A172 (cell line): ENCODE data around the gene CBX6. TPM values are rescaled to one million over a fixed set of nuclear protein-coding genes. Genes with fewer than 3 reads are reported as not detected.

Source experiments
- DNase-seq: peaks from one replicate; pipeline ENCODE4 v3.0.0-alpha.2; 2015; ENCODE audit warnings: low spot score
- total RNA-seq: library from RNA; depleted of rRNA; stranded (reverse); fragments of >200 nt; shearing (Covaris generic); gene quantifications from 2 replicates; pipeline ENCODE4 v1.2.3, GENCODE V29; 2014

The CBX6 gene
- total RNA-seq, 1 experiment from 2014 or later, result 20.9 TPM

DNA sequence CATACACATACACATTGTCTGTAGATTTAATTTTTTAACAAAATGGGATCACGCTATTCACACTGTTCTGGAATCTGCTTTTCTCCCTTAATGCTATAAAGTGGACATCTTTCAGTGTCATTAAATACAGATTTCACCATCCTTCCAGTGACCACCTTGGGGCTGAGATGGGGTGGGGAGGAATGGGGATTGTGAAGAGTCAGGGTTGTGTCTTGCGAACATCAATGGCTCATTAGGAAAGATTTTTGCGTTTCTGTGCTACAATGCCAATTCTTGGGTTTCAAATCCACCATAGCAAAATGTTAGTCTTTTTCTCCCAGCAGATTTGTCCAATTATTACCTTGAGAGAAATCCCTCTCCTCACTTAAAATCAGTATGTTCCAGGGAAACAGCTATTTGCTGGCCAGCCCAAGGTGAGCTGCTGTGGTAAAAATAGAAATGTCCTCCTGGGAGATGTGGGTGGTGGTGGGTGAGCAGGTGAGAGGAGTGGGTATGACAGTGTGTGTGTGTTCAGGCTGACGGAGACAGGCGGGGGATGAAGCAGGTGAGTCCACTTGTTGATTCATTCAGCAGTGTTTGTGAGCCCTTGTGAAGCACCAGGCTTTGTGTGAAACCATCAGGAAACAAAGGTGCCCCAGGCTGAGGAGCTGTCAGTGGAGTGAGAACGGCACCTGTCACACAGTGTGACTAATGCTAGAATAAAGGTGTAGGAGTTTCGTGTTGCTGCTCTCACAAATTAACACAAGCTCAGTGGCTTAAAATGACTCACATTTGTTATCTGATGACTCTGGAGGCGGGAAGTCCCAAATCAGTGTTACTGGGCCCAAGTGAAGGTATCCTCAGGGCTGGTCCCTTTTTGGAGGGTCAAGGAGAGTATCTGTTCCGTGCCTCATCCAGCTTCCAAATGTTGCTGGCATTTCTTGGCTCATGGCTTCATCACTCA, 1.7 kb upstream of the CBX6 start:
- DNase-seq, result no peak

DNA sequence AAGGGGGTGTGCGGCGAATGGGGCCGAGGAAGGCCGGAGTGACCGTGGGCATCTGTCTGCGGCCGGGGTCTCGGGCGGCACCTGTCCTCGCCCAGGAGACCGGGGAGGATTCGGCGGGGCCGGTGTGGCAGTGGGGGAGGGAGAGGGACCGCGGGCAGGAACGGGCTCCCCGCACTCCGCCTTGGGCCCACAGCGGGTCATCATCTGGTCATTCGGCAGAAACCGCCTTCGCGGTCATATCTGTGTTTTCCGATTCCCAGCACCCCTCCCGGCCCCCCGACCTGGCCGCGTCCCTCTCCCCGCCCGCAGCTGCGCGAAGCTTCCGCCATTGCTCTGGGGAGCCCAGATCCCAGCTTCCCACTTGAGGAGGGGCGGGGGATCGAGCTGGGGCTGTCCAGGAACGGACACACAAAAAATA, 824 bp upstream of the CBX6 start:
- no peak for DNase-seq

DNA sequence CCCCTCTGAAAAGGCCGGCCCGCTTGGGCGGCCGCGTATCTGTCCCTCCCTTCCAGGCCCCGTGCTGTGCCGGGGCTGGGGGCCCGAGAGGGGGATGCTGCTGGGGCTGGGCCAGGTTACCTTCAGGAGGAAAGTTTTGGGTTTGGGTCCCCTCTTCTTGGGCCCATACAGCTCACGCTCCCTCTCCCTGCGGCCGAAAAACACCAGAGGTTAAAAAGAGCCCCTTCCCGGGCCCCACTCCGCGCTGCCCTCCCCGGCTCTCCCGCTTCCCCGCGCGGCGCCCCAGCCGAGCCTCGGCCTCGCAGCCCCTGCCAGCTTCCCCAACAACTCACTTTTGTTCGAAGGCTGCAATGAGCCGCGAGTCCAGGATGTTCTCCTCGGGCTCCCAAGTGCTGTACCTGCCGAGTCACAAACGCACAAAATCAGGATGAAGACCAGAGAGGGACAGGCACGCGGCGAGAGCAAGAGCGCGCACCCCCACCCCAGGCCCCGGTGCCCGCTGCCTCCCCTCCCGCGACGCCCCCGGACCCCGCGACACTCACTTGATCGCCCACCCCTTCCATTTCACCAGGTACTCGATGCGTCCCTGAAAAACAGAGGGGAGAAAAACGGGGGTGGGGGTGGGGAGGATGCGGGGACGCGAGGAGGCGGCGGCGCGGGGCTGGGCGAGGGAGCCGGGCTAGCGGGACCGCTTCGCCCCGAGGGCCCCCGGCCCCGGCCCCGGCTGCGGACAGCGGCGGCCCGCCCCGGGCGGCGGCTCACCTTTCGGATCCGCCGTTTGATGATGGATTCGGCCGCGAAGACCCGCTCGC, 450 bp downstream of the CBX6 start:
- no peak for DNase-seq

DNA sequence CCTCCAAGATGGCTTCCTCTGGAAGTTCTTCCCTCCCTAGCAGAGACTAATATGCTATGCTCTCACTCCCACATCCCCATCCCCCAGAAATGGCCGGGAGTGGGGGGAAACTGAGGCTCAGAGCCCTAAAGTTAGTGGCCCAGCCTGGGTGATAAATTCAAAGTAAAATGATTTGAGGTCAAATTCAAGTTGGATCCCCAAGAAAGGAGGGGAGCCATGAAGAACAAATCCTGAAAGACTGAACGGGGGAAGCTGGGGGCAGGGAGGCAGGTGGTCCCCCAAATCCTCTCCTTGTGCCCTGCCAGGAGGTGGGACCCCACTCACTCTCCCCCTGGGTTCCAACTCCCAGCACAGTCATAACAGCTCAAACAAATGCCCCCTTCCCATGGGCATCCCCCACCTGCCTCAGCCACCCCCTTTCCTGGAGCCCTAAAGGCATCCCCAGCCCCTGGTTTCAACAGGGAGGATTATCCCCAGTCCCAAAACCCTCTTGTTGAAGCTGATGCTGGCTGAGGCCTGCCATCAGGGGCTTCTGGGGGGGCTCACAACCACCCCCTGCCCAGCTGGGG, 1.1 kb downstream of the CBX6 start:
- DNase-seq, result no peak

DNA sequence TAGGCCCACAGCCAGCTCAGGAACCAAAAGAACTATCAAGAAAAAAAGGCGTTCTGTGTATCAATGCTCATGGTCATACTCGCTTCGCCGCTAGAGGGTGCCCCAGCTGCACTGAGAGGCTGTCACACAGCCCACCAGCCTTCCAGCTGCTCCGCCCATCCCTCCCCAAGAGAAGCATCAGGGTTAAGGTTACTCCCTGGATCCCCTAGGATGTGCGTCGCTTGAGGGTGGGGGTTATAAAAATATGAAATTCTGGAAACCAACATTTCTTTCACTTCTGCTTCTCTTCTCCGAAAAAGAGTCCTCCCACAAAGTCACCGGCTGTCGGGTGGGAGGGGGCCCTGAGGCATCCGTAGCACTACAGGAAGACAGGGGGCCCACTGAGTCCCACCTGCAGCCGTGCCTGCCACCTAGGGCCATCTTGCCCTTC, 1.7 kb downstream of the CBX6 start:
- DNase-seq, result peak; percentile 70

DNA sequence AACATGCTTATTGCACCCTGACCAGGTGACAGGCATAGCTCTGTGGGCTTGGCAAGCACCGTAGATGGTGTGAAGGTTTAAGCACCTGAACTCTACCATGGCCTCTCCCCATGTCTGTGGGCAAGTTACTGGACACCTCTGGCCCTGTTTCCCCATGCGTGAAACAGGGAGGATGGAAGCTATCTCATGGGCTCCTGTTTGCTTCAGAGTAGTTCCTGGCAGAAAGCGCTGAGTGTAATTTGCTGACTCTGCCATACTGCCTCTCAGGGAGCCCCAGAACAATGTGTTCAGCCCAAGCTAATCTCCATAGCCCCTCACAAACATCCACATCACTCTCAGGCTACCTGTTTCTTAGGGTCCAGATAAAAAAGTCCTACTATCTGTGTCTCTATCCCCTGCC, 2.4 kb downstream of the CBX6 start:
- no peak for DNase-seq

DNA sequence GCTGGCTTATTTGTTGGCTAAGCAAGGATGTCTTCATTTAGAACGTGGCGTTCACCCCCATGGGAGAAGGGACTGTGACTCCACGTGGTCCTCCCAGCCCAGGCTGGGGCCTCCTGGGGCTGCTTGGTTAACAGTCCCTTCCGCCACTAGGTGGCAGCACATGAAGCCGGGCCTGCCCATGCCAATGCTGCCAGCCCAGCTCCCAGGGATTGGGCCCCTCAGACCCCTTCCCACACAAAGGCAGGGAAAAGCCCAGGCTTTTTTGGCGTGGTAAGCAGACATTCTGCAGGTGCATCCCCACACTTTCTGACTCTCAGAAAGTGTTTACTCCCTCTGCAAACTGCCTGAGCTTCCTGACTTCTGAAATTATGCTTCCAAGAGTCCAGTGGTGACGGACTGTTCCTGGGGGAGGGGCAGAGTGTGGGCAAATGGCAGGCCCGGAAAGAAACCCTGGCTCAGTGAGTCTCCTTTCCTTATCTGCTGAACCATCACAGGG, 3.1 kb downstream of the CBX6 start:
- DNase-seq, result no peak

DNA sequence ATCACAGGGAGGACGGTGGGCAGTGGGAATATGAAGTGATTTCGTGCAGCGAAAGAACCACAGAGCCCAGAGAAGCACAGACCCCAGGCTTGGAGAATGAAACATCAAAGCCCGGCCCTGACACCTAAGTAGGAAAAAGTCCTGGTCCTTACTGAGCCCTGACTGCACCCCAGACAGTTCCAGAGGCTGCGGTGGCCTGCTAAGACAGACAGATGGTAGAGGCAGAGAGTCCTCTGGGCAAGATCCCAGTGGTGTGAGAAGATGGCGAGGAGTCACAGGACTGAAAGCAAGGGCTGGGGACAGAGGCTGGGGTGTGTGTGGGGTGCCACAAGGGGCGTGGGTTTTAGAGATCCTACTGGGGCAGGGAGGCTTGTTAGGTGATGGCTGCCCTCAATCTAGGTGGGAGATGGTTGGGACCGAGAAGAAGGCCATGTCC, 3.7 kb downstream of the CBX6 start:
- no peak for DNase-seq

DNA sequence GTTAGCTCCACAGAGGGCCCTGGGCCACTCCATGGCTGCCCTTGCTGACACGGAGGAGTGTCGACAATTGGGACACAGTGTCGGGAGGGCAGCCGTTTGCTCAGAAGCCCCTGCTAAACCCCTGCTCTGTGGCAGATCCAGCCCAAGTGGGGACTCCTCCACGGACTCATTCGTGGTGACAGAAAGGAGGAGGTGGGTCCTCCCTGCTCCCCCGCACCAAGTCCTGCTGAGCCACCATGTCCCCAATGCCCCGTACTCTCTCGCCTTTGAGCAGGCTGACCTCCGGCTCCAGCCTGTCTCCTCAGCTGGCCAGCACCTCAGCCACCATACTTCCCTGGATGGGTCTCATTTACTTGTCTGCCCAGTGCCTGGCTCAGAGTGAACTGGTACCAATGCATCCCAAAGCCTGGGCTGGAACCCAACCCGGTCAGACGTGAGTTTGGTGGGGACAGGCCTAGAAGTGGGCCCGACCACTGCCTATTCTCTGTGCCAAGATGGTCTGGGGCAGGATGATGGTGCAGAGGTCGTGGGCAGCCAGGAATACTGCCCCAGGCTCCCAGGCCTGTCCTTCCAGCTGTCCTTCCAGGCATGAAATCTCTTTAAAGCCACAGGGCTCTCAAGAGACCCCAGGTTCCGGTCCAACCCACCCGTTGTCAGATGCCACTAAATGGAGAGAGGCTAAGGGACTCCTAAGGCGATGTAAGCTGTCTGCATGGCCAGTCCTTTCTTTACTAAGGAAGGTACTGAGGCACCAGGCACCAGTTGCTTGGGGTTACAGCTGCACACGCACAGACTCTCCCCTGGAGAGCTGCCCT, 4.3 kb downstream of the CBX6 start:
- no peak for DNase-seq

DNA sequence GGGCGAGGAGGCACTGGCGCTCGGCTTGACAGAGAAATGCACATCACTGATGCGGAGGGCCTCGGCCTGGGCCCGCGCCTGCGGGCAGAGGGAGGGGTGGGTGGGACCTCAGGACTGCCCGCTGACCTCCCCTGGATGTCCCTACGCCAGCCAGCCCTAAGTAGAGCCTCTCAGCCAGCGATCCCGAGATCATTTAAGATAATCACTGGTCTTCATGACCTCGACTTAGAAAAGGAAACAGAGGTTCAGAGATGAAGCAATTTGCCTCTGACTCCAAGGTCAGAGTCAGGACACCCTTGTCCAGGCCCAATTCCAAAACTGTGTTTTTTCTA, 4.9 kb downstream of the CBX6 start:
- no peak for DNase-seq

DNA sequence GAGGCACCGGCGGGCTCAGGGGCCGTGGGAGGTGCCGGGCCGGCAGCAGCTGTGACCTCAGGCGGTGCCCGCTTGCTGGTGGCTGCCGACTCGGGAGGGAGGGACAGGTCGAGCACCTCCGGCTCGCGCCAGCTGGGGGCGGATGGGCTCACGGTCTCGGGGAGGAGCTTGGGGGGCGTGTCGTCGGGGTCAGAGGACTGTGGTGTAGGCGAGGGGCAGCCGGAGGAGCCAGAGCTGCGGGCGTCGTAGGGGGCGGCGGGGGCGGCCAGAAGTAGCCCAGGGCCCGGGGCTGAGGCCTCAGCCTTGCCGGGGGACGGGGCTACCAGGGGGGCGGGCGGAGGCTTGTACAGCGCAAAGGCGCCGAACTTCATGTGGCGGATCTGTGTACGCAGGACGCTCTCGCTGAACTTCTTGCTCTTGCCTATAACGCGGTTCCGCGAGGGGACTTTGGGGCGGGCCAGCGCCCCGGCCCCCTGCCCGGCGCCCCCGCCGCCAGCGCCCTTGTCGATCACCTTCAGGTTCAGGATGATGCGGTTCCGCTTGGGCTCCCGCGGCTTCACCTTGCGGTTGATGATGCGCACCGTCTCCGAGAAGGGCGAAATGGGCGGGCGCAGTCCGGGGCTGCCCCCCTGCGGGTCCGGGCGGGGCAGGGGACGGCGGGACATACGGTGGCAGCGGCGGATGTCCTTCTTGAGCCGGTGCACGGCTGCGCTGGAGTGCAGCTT, 5.5 kb downstream of the CBX6 start:
- DNase-seq, result no peak

DNA sequence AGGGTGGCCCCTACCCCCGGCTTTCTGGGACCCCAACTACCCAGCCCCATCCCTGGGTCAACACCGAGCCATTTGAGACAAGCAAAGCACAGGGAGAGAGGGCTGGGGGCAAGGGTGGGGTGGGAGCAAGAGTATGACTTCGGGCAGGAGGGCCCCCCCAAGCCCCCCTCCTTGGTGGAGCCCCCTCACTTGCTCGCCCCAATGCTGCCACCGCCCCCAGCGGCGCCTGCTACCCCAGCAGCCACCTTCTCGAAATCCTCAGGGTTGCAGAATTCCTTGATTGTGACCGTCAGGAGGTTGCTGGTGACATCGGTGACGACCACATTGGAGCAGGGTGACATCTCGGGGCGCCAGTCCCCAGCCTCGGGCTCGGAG, 6.0 kb downstream of the CBX6 start:
- no peak for DNase-seq

DNA sequence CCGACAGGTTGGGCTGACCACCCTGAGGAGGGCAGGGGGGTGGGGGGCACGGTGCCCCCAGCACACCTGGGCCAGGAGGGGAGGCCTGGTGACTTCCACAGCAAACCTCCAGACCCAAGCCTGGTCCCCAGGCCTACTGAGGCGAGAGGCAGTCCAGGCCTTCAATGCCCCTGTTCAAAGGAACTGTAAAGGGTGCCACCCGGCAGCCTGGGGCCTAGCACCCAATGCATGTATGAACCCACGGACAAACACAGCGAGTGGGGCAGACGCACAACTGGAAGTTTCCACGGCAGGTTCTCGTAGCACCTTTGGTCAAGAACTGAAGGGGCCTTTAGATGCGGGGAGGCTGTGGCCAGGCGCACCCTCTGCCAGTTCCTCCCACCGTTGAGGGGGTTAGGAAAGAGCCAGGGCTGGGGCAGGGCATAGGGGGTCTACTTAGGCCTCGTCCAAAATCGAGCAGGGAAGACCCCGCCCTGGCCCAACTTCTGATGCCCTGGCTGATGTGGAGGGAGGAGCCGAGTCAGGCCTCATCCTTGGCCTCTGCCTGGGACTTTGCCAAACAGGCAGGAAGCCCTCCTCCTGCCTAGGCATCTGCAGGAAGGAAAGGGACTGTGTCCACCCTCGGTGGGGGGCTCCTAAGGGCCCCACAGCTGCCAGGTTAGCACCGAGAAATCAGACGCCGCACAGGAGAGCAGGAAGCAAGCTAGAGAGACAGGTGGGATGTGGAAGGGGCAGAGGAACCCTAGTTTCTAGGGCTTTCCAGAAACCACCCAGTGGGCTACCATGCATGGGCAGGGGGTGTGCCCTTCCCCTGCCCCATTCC, 6.6 kb downstream of the CBX6 start:
- DNase-seq, result no peak

DNA sequence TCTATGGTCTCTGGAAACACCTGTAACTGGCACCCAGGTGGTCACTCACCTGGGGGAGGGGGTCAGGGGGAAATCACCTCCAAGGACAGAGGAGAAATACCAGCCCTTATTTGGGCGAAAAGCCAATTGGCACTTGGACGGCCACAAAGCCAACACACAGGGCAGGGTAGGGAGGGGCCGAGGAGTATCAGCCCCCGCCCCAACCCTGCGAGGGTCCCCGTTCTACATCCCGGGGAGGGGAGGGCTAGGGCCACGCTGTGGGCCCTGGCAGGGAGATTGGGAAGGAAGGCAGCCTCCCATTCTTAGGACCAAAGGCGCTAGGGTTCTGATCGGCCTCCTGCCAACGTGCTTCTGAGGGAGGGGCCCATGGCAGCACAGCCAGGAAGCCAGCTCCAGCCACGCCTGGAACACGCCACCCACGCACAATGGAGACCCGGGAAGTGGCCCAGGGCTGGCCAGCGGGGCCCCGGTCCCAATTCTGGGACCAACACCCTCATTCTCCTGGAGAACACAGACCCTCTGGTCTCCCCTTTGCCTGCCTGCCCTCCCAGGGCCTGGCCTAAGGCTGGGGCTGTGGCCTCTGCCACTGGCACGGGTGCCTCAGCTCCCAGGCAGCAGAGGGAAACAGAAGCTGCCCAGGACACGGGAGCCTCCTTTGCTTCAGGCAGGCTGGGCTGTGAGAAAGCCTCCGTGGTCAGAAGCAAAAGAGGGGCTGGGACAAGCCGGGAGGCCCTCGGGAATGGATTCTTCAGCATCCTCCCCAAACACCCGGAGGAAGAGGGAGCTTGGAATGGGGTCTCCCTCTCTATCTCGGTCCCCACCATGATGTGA, 7.4 kb downstream of the CBX6 start:
- no peak for DNase-seq

DNA sequence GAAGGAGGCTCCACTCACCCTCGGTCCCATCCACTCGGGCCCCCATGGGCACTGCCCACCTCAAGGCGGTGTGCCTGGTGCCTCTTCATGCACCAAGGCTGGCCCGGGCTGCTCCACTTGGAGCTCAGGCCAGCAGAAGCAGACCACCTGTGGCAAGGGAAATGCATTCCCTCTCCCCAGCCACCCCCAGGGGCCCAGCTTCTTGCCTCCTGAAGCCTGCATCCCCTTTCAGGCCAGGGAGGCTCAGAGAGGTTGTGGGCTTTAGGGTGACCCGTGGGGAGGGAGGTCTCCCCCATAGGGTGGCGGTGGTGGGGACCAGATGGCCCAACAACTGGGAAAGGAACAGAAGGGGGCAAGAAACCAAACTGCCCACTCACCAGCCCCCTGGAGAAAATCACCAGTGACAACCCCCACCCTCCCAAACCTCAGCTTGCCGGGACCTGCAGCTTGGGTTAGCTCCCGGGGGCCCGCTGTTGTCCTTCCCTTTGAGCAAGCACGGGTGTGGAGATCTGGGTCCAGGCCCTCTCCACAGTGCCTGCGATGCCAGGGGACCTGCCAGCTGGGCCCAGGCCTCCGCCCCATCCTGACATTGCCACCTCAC, 8.4 kb downstream of the CBX6 start:
- DNase-seq, result no peak

DNA sequence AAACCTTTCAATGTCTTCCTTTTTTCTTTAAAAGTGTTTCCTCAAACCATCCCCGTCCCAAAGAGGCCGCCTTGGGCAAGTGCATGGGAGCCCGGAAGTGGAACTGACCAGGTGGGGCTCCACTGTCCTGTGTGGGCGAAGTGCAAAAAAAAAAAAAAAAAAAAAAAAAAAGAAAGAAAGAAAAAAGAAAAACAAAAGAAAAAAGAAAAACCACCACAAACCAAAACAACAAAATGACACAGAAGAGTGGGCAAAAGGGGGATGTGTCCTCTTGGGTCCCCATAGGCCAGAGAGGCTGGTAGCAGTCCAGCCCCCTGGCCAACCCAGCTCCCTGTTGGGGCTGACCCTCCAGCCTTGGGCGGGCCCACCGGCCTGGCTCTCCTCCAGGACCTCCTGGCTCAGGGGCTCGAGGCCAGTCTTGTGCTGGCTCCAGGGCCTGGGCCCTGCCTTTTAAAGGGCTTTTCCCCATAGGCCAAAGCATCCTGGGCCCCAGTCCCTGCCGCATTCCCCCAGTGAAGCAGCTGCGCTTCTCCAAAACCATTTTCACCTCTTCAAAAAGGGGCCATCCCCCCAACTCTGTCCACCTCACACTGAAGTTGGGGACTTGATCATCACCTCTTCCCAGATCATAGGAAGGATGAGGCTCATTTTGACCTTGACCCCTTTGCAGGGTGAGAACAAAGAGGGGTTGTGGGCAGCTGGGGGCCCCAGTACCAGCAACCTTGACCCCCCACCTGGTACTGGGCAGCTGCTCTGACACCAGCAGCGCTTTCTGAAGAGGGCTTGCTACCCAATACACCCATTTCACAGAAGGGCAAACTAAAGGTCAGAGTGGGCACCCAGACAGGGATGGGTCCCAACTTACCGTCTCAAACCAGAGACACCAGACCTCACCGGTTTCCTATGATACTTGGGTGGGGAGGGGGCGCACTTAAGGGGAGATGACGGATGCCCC, 9.4 kb downstream of the CBX6 start:
- no peak for DNase-seq

DNA sequence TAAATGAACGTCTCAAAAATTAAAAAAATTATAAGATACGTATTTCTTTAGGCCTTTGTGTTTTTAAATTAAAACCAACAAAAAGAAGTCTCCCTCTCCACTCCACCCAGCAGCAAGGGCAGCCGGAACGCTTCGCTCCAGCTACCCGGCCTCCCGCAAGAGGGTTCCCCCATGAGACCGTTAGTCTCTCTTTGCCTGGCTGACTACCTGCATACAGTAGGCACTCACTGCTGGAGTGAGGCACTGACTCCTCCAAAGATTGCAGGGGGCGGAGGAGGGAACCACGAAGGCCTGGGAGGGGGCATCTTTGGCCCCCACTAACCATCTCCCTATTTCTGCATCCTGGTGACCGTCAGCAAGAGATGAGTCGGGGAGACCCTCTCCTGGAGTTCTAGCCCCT, 10.1 kb downstream of the CBX6 start:
- DNase-seq, result no peak
